Mucosa of descending colon (tissue), 3 donors: ENCODE results near the gene LCE3E. TPM values are rescaled to one million over a fixed set of nuclear protein-coding genes. Genes with fewer than 3 reads are reported as not detected.

Experiments used
- ATAC-seq: fragments of 200-7000 bp; cut with Tn5 transposase; one replicate; pipeline ENCODE4 v1.9.1; 2020; ENCODE audit warnings: mild to moderate bottlenecking, moderate library complexity
- DNase-seq, 3 donors: peaks; one replicate each; pipeline ENCODE4 v3.0.0-alpha.2; 2020
- H3K36me3 ChIP-seq: fragments of 200-600 bp; one replicate; pipeline ENCODE4 v1.8.0; 2021; ENCODE audit warnings: low read depth, mild to moderate bottlenecking
- H3K4me1 ChIP-seq: fragments of 200-600 bp; one replicate; pipeline ENCODE4 v1.8.0; 2021; ENCODE audit warnings: low read depth, mild to moderate bottlenecking
- H3K4me3 ChIP-seq: fragments of 200-600 bp; one replicate; pipeline ENCODE4 v1.8.0; 2021; ENCODE audit warnings: mild to moderate bottlenecking
- H3K9me3 ChIP-seq: fragments of 200-600 bp; one replicate; pipeline ENCODE4 v1.8.0; 2021; ENCODE audit warnings: mild to moderate bottlenecking
- intact Hi-C, 2 donors: fragments of 100-400 bp; cut with DNase I in 1 of 2; cut with micrococcal nuclease in 1 of 2; formaldehyde crosslinking; loops; one replicate each; pipeline versions ENCODE4 v1.11.0 to v1.11.1; 2022; cut with DNase I, micrococcal nuclease
- total RNA-seq, 3 donors: library from RNA; stranded (reverse); fragmentation: NEBNext Ultra II Directional in 2 of 3; extraction: Animal tissue kit (Norgen Biotek cat#: 25700) in 2 of 3; gene quantifications; one replicate each; pipeline versions ENCODE4 v1.2.1 to v1.2.4, GENCODE V29; 2021 to 2023
- TF ChIP-seq, protein P1 (sequence below): fragments of 200-600 bp; IDR thresholded peaks from one replicate; pipeline ENCODE4 v1.8.0; 2022; ENCODE audit warnings: antibody characterized with exemption, mild to moderate bottlenecking
- donor health status: DM: no; HTN: no; CAD: no; lungs with moderate emphysema.
- donor health status: DM: no; HTN: no; CAD: no.
- donor health status: DM: no; HTN: yes; CAD: no.

LCE3E gene
- total RNA-seq, 3 donors from 2014 or later = not detected

DNA sequence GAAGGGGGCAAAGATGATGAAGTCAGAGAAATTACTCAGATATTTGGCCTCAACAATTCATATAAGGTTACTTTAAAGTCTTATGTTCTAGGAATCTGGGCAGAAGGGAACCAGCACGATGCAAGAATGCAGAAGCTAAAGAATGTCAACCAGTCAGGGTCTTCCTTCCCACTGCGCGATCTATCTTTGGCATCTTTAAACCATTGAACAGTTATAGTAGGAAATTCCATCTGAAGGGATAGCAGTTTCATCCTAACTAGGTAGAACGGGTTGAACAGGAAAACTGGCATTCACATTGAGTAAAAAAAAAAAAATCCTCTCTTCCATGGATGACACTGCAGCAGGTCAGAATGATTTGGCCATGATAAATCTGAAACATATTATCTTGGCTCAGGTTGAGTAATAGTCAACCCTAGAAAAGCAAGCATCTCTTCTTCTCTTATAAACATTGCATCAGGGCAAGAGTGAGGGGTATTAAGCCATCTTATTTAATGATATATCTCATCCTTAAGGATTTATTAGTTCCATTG, 46.0 kb downstream of the LCE3E start:
- no peak overlapping the region for H3K4me3 ChIP-seq
- H3K36me3 ChIP-seq = no peaks in the 10 kb centered on the region
- H3K4me1 ChIP-seq = peaks cover 8% of the 10 kb centered on the region
- ATAC-seq (no peak), DNase-seq (no peak)
- peaks cover 4% of the 10 kb centered on the region for H3K9me3 ChIP-seq
- intact Hi-C loops = no loop called here
- TF ChIP-seq, protein P1, sequence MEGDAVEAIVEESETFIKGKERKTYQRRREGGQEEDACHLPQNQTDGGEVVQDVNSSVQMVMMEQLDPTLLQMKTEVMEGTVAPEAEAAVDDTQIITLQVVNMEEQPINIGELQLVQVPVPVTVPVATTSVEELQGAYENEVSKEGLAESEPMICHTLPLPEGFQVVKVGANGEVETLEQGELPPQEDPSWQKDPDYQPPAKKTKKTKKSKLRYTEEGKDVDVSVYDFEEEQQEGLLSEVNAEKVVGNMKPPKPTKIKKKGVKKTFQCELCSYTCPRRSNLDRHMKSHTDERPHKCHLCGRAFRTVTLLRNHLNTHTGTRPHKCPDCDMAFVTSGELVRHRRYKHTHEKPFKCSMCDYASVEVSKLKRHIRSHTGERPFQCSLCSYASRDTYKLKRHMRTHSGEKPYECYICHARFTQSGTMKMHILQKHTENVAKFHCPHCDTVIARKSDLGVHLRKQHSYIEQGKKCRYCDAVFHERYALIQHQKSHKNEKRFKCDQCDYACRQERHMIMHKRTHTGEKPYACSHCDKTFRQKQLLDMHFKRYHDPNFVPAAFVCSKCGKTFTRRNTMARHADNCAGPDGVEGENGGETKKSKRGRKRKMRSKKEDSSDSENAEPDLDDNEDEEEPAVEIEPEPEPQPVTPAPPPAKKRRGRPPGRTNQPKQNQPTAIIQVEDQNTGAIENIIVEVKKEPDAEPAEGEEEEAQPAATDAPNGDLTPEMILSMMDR = no peak

- TF ChIP-seq, protein P1 = no peak
- DNase-seq (no peak), ATAC-seq (no peak)
- Histone ChIP-seq H3K9me3 (peaks cover 4% of the 10 kb centered on the region), H3K36me3 (no peaks in the 10 kb centered on the region), H3K4me3 (no peak overlapping the region), H3K4me1 (peaks cover 5% of the 10 kb centered on the region)
- intact Hi-C loops = no loop called here
Observed at GRCh38 chr1:152519851-152520250, 46.7 kb downstream of the LCE3E start.

DNA sequence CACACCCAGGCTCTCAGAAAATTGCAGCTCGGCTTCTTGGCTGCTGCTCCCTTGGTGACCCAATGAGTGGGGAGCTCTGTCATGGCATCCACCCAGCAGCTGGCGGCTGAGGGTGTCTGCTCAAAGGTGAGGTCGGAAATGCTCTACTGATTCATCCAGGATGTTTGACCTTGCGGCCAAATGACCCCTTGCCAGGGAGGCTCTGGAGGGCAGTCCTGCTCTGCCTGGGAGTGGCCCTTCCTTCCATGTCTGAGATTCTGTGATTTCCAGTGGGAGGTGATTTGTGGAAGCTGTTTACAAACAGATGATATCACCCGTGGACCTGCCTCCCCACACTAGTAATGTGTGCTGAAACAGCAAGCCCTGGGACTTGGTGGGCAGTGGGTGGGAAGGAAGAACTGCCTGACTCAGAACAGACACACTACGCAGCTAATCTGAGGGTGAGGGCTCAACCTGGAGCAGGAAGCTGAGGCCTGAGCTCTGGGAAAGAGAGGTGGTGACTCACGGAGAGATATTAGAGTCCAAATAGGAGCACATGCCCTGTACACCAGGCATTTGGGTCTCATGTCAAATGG, 49.3 kb downstream of the LCE3E start:
- Histone ChIP-seq H3K4me3 (no peak overlapping the region), H3K9me3 (no peaks in the 10 kb centered on the region), H3K4me1 (peaks cover 5% of the 10 kb centered on the region), H3K36me3 (no peaks in the 10 kb centered on the region)
- DNase-seq = no peak
- intact Hi-C loops = no loop called here
- peak; percentile 44 for ATAC-seq
- TF ChIP-seq, protein P1 = no peak

DNA sequence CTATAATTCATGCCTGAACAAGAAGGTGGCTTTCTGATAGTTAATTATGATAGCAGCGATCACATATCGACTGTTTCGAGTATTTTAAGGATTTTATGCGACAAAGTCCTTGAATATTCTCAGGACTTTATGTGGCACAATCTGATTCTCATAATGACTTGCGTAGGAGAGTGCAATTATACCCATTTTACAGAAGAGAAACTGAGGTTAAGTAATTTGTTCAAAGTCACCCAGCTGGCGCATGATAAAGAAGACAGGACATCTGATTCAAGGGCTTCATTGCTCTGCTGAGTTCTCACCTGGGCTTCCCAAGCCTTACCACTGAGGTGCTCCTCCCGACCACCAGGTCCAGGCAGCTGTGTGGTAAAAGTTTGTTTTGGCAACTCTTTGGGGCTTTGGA, 50.5 kb downstream of the LCE3E start:
- Histone ChIP-seq H3K9me3 (no peaks in the 10 kb centered on the region), H3K4me3 (no peak overlapping the region), H3K4me1 (peaks cover 5% of the 10 kb centered on the region), H3K36me3 (no peaks in the 10 kb centered on the region)
- DNase-seq = no peak
- TF ChIP-seq, protein P1 = no peak
- intact Hi-C loops = no loop called here
- no peak for ATAC-seq

Other genes with a start within 250 kb of the LCE3E start
- gene FLG, start 241.5 kb downstream of the LCE3E start, total RNA-seq = not detected
- not detected for gene FLG2, start 206.8 kb downstream of the LCE3E start, total RNA-seq
- not detected for gene CRNN, start 152.5 kb downstream of the LCE3E start, total RNA-seq
- gene LCE5A, start 56.0 kb downstream of the LCE3E start, total RNA-seq = not detected
- gene CRCT1, start 52.3 kb downstream of the LCE3E start, total RNA-seq = not detected
- not detected for gene LCE3D, start 13.7 kb upstream of the LCE3E start, total RNA-seq
- not detected for gene LCE3C, start 33.5 kb upstream of the LCE3E start, total RNA-seq
- gene LCE3B, start 47.0 kb upstream of the LCE3E start, total RNA-seq = not detected
- not detected for gene LCE3A, start 56.3 kb upstream of the LCE3E start, total RNA-seq
- gene LCE2D, start 96.6 kb upstream of the LCE3E start, total RNA-seq = not detected
- not detected for gene LCE2C, start 108.5 kb upstream of the LCE3E start, total RNA-seq
- not detected for gene LCE2B, start 119.3 kb upstream of the LCE3E start, total RNA-seq
- gene LCE2A, start 131.6 kb upstream of the LCE3E start, total RNA-seq = not detected
- not detected for gene LCE4A, start 141.4 kb upstream of the LCE3E start, total RNA-seq
- gene KPRP, start 191.2 kb upstream of the LCE3E start, total RNA-seq = not detected
- gene LCE1F, start 208.4 kb upstream of the LCE3E start, total RNA-seq = not detected
- gene LCE1E, start 219.5 kb upstream of the LCE3E start, total RNA-seq = not detected
- not detected for gene LCE1D, start 229.9 kb upstream of the LCE3E start, total RNA-seq
- not detected for gene LCE1C, start 239.9 kb upstream of the LCE3E start, total RNA-seq
- gene LCE1B, start 245.2 kb upstream of the LCE3E start, total RNA-seq = not detected